GM12878 (cell line): ENCODE measurements around the gene KIAA1217. TPM values are rescaled to one million over a fixed set of nuclear protein-coding genes. Genes with fewer than 3 reads are reported as not detected.

Experiments
- ATAC-seq: fragments of 200-7000 bp; cut with Tn5 transposase; 3 replicates; pipeline ENCODE4 v1.9.1; 2020; ENCODE audit warnings: mild to moderate bottlenecking, moderate library complexity
- BruUV-seq: library from RNA; stranded (reverse); fragments of 400-500 nt; replicated peaks from 2 replicates; lab custom pipeline; 2021; lab: Mats Ljungman, UMichigan
- CTCF ChIA-PET: fragments of 300-600 bp; sonication (Branson Sonifier 250); formaldehyde crosslinking; extraction: SDS; loops from one replicate; lab custom pipeline; 2021; ENCODE audit warnings: inconsistent platforms; lab: Yijun Ruan, JAX
- POLR2A ChIA-PET: fragments of 350-600 bp; formaldehyde crosslinking; extraction: SDS; loops from one replicate; lab custom pipeline; 2021; ENCODE audit warnings: inconsistent platforms; lab: Charles Lee
- RAD21 ChIA-PET: fragments of 300-600 bp; sonication (Branson Sonifier 250); formaldehyde crosslinking; loops from one replicate; lab custom pipeline; 2023; ENCODE audit warnings: antibody characterized with exemption; ENCODE audit not compliant: unreplicated experiment; lab: Charles Lee
- SMC1A ChIA-PET: fragments of 300-600 bp; sonication (Branson Sonifier 250); formaldehyde crosslinking; loops from one replicate; lab custom pipeline; 2023; ENCODE audit not compliant: unreplicated experiment, uncharacterized antibody; lab: Charles Lee
- DNase-seq: peaks from one replicate; pipeline ENCODE4 v3.0.0-alpha.2; 2011; ENCODE audit warnings: low read depth, low spot score
- FAIRE-seq: peaks from 3 replicates; lab custom pipeline; 2011; peaks lifted over from hg19 to GRCh38; lab: Jason Lieb, UNC
- H2AFZ ChIP-seq: 2 replicates; pipeline ENCODE4 v1.6.0; 2011; ENCODE audit warnings: low read depth, low read length, control low read depth; ENCODE audit not compliant: control insufficient read depth
- H3K27ac ChIP-seq: 2 replicates; pipeline ENCODE4 v1.5.1; 2011; ENCODE audit warnings: control low read depth; ENCODE audit not compliant: control insufficient read depth, insufficient read depth
- H3K27me3 ChIP-seq, 2 experiments: replicated peaks in 1 of 2; 2 replicates each; pipeline versions ENCODE4 v1.6.0 to v1.6.1; 2011; ENCODE audit warnings: low read length in 1 of 2; ENCODE audit not compliant: control insufficient read depth in 2 of 2, insufficient read depth in 2 of 2
- H3K36me3 ChIP-seq, 2 experiments: 2 replicates each; pipeline ENCODE4 v1.5.1; 2011; ENCODE audit warnings: low read length in 1 of 2; ENCODE audit not compliant: control insufficient read depth in 2 of 2, insufficient read depth in 2 of 2
- H3K4me1 ChIP-seq: 2 replicates; pipeline ENCODE4 v1.6.1; 2011; ENCODE audit warnings: mild to moderate bottlenecking, low read length, moderate library complexity, mixed read lengths; ENCODE audit not compliant: control insufficient read depth, insufficient read depth
- H3K4me2 ChIP-seq: 2 replicates; pipeline ENCODE4 v1.6.0; 2011; ENCODE audit warnings: control low read depth; ENCODE audit not compliant: control insufficient read depth, insufficient read depth
- H3K4me3 ChIP-seq: fragments of 200-600 bp; sonication (generic); 2 replicates; pipeline ENCODE4 v1.5.1; 2016
- H3K79me2 ChIP-seq: 2 replicates; pipeline ENCODE4 v1.6.0; 2011; ENCODE audit warnings: low read length; ENCODE audit not compliant: control insufficient read depth, insufficient read depth
- H3K9ac ChIP-seq: 2 replicates; pipeline ENCODE4 v1.8.0; 2011; ENCODE audit warnings: low read length, control low read depth, mixed read lengths; ENCODE audit not compliant: control insufficient read depth, insufficient read depth
- H3K9me3 ChIP-seq: replicated peaks from 3 replicates; pipeline ENCODE4 v1.5.1; 2011; ENCODE audit warnings: mild to moderate bottlenecking, low read length; ENCODE audit not compliant: control insufficient read depth, insufficient read depth
- H4K20me1 ChIP-seq: 2 replicates; pipeline ENCODE4 v1.6.0; 2011; ENCODE audit not compliant: control insufficient read depth, insufficient read depth
- ASH2L ChIP-seq: fragments of 300-600, 200-600 bp; sonication (generic); IDR thresholded peaks from 2 replicates; pipeline ENCODE4 v1.6.1; 2017; ENCODE audit warnings: low read depth, mild to moderate bottlenecking, borderline replicate concordance
- ATF7 ChIP-seq: fragments of 450-650 bp; IDR thresholded peaks from 2 replicates; pipeline ENCODE4 v1.6.1; 2016; ENCODE audit warnings: low read depth, mild to moderate bottlenecking
- CBX3 ChIP-seq: fragments of 200-600 bp; sonication (generic); IDR thresholded peaks from 2 replicates; pipeline ENCODE4 v1.6.1; 2016; ENCODE audit warnings: low read depth, borderline replicate concordance
- E4F1 ChIP-seq: fragments of 450-650 bp; IDR thresholded peaks from 2 replicates; pipeline ENCODE4 v1.6.1; 2018; ENCODE audit warnings: borderline replicate concordance, mild to moderate bottlenecking; ENCODE audit not compliant: partially characterized antibody
- EP300 ChIP-seq, 2 experiments: fragments of 150-350 bp in 1 of 2; IDR thresholded peaks; 2 replicates each; pipeline ENCODE4 v1.6.1; 2011 to 2012; ENCODE audit warnings: low read depth in 2 of 2, low read length in 2 of 2, borderline replicate concordance in 1 of 2, improper control_type of control experiment in 1 of 2, inconsistent platforms in 1 of 2; ENCODE audit not compliant: control insufficient read depth in 1 of 2
- HDAC2 ChIP-seq: fragments of 200-600 bp; sonication (generic); IDR thresholded peaks from 2 replicates; pipeline ENCODE4 v1.6.1; 2017
- HDGF ChIP-seq: fragments of 450-650 bp; IDR thresholded peaks from 2 replicates; pipeline ENCODE4 v1.6.1; 2016; ENCODE audit warnings: antibody characterized with exemption
- IKZF2 ChIP-seq, 2 experiments: fragments of 450-650 bp; IDR thresholded peaks; 2 replicates each; pipeline ENCODE4 v1.6.1; 2017; ENCODE audit warnings: mild to moderate bottlenecking in 2 of 2, moderate library complexity in 2 of 2
- KLF5 ChIP-seq: fragments of 450-650 bp; IDR thresholded peaks from 2 replicates; pipeline ENCODE4 v1.6.1; 2014; ENCODE audit warnings: mild to moderate bottlenecking; ENCODE audit not compliant: partially characterized antibody
- MTA3 ChIP-seq: IDR thresholded peaks from 2 replicates; pipeline ENCODE4 v1.6.1; 2012; ENCODE audit warnings: low read length, inconsistent platforms, borderline replicate concordance
- RAD21 ChIP-seq: IDR thresholded peaks from 2 replicates; pipeline ENCODE4 v1.6.1; 2011; ENCODE audit warnings: mild to moderate bottlenecking, low read depth, low read length, moderate library complexity; ENCODE audit not compliant: insufficient read depth
- RBBP5 ChIP-seq: fragments of 200-600 bp; sonication (generic); conservative IDR thresholded peaks from 2 replicates; pipeline ENCODE4 v1.6.1; 2016
- SMAD1 ChIP-seq: fragments of 450-650 bp; IDR thresholded peaks from 2 replicates; pipeline ENCODE4 v1.6.1; 2018; ENCODE audit warnings: mild to moderate bottlenecking, low read depth; ENCODE audit not compliant: partially characterized antibody
- ZBED1 ChIP-seq: IDR thresholded peaks from 2 replicates; pipeline ENCODE4 v1.6.1; 2016; ENCODE audit warnings: borderline replicate concordance
- ZBTB33 ChIP-seq: fragments of 450-650 bp; IDR thresholded peaks from 2 replicates; pipeline ENCODE4 v1.6.1; 2017; ENCODE audit warnings: mild to moderate bottlenecking
- WGBS: methylation state at CpG from one replicate; pipeline ENCODE4 v1.1.6; 2016; ENCODE audit warnings: low lambda C conversion rate; ENCODE audit not compliant: insufficient replicate concordance, insufficient coverage; ENCODE audit errors: missing lambda C conversion rate; 5-methylcytosine and 5-hydroxymethylcytosine counted together
- in situ Hi-C: fragments of 300-500 bp; cut with MboI; formaldehyde crosslinking; loops from 9 replicates; pipeline ENCODE4 v1.14.3; 2018; ENCODE audit warnings: mixed read lengths
- intact Hi-C: fragments of 100-400 bp; cut with micrococcal nuclease; formaldehyde crosslinking; loops from one replicate; pipeline ENCODE4 v1.14.2; 2022; ENCODE audit not compliant: unreplicated experiment
- polyA plus RNA-seq, 11 experiments: library from polyadenylated mRNA; depleted of rRNA in 4 of 11; unstranded in 6 of 11; stranded (reverse) in 5 of 11; fragments of >200 nt; fragmentation: Nextera tagmentation in 4 of 11; fragmentation: Illumina TruSeq in 1 of 11; extraction: Ambion mirVana in 4 of 11; extraction: Trizol in 1 of 11; gene quantifications; 1 replicate in 1 of 11; 2 replicates in 10 of 11; pipeline versions ENCODE4 v1.2.1 to v1.2.3, GENCODE V29; 2011 to 2016; ENCODE audit warnings: inconsistent platforms in 2 of 11, missing spikeins in 2 of 11, low read depth in 1 of 11
- total RNA-seq, 4 experiments: library from RNA; depleted of rRNA in 3 of 4; stranded (reverse); fragments of >200 nt in 3 of 4; fragmentation: Illumina TruSeq in 1 of 4; extraction: Trizol in 1 of 4; gene quantifications; 2 replicates each; pipeline versions ENCODE4 v1.2.1 to v1.2.3, GENCODE V29; 2013 to 2021
- TF ChIP-seq, protein P1 (sequence below): IDR thresholded peaks from 2 replicates; pipeline ENCODE4 v1.6.1; 2011; ENCODE audit warnings: low read depth, mild to moderate bottlenecking, low read length, moderate library complexity, borderline replicate concordance; ENCODE audit errors: extremely low read depth
- TF ChIP-seq, protein P2 (sequence below): fragments of 450-650 bp; formaldehyde crosslinking; IDR thresholded peaks from 2 replicates; pipeline ENCODE4 v1.5.0; 2022; ENCODE audit warnings: mild to moderate bottlenecking, missing genetic modification characterization

KIAA1217 gene
- total and polyA plus RNA-seq, 10 of the 15 experiments (the other 5 are each of a cell fraction or from before 2014, with no cell fraction given), result 0.57 to 3.8 (median 2.1) TPM

DNA sequence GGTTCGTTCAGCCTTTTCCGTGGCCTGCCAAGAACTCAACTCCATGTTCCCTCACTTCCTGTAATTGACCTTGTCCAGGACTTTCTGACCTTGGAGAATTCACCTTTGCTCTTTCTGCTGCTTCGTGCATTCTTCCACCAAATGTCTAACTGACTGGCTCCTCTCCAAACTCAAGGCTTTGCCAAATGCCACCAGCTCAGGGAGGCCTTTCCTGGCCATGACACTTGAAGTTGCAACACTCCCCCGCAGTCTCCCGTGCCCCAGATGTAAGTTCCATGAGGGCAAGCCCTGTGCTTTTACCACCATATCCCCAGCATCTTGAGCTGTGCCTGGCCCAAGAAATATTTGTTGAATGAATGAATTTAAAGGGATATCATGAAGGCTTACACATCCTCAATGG, 276.4 kb downstream of the KIAA1217 start:
- Histone ChIP-seq H3K79me2 (no peaks in the 10 kb centered on the region), H3K27ac (no peak overlapping the region), H3K4me1 (no peaks in the 10 kb centered on the region), H3K27me3 (no peaks in the 10 kb centered on the region), H3K36me3 (no peaks in the 10 kb centered on the region), H3K9ac (no peak overlapping the region), H4K20me1 (no peaks in the 10 kb centered on the region), H2AFZ (no peak overlapping the region), H3K9me3 (no peaks in the 10 kb centered on the region), H3K4me3 (no peak overlapping the region), H3K4me2 (no peak overlapping the region)
- DNase-seq (no peak), ATAC-seq (no peak), FAIRE-seq (no peak)
- WGBS, result 31% methylated on average over 5 of the region's 5 CpGs
- CTCF ChIA-PET, result interaction anchor here (1.7 kb wide), 1 partner anchor 33 kb away, joined by 5 read pairs; no protein-coding TSS in a partner anchor
- no TSS peak for BruUV-seq
- in situ Hi-C loops, result no loop called here
- POLR2A ChIA-PET, result no interaction called here
- intact Hi-C loops, result no loop called here
- SMC1A ChIA-PET, result interaction anchor here (1.2 kb wide), 1 partner anchor 12 kb away, joined by 3 read pairs; no protein-coding TSS in a partner anchor
- RAD21 ChIA-PET, result no interaction called here
- TF ChIP-seq SMAD1 (no peak), MTA3 (no peak), ASH2L (no peak), ZBED1 (no peak), CBX3 (no peak), HDGF (no peak), E4F1 (no peak), HDAC2 (no peak), ATF7 (no peak), KLF5 (no peak), ZBTB33 (no peak), RBBP5 (no peak), EP300 (IDR thresholded peaks at IDR 0.05; ENCODE audit: borderline replicate concordance in 1 of 2, control insufficient read depth in 1 of 2, low read depth in 2 of 2, low read length in 2 of 2) (no peak), IKZF2 (IDR thresholded peaks at IDR 0.05) (no peak), RAD21 (no peak)
- TF ChIP-seq, protein P1, sequence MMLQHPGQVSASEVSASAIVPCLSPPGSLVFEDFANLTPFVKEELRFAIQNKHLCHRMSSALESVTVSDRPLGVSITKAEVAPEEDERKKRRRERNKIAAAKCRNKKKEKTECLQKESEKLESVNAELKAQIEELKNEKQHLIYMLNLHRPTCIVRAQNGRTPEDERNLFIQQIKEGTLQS, result no peak
- TF ChIP-seq, protein P2, sequence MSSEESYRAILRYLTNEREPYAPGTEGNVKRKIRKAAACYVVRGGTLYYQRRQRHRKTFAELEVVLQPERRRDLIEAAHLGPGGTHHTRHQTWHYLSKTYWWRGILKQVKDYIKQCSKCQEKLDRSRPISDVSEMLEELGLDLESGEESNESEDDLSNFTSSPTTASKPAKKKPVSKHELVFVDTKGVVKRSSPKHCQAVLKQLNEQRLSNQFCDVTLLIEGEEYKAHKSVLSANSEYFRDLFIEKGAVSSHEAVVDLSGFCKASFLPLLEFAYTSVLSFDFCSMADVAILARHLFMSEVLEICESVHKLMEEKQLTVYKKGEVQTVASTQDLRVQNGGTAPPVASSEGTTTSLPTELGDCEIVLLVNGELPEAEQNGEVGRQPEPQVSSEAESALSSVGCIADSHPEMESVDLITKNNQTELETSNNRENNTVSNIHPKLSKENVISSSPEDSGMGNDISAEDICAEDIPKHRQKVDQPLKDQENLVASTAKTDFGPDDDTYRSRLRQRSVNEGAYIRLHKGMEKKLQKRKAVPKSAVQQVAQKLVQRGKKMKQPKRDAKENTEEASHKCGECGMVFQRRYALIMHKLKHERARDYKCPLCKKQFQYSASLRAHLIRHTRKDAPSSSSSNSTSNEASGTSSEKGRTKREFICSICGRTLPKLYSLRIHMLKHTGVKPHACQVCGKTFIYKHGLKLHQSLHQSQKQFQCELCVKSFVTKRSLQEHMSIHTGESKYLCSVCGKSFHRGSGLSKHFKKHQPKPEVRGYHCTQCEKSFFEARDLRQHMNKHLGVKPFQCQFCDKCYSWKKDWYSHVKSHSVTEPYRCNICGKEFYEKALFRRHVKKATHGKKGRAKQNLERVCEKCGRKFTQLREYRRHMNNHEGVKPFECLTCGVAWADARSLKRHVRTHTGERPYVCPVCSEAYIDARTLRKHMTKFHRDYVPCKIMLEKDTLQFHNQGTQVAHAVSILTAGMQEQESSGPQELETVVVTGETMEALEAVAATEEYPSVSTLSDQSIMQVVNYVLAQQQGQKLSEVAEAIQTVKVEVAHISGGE (CRISPR knock-in tag), result no peak
